Measurements from ENCODE around the gene ERCC1. TPM values are rescaled to one million over a fixed set of nuclear protein-coding genes. Genes with fewer than 3 reads are reported as not detected.
A peak's percentile ranks its signal among the peaks of the same experiment; 100 is the strongest.

Gene ERCC1
- total RNA-seq, 1 experiment from 2014 or later: 43.7 TPM

- 0 out of 2 replicates have a peak, but pooled peaks have one; percentile 41 for TF ChIP-seq MAX (CRISPR knock-in tag; IDR thresholded peaks at IDR 0.05)
- TF ChIP-seq ARID4B (CRISPR knock-in tag; IDR thresholded peaks at IDR 0.05; ENCODE audit: borderline replicate concordance): 0 out of 2 replicates have a peak, but pooled peaks have one; percentile 12
- TF ChIP-seq NR2C2 (CRISPR knock-in tag; IDR thresholded peaks at IDR 0.05): no peak
- no peak for TF ChIP-seq ZNF219 (CRISPR knock-in tag; IDR thresholded peaks at IDR 0.05; ENCODE audit: borderline replicate concordance)
- no peak for TF ChIP-seq ZNF396 (CRISPR knock-in tag; IDR thresholded peaks at IDR 0.05; ENCODE audit: borderline replicate concordance)
- TF ChIP-seq NFYB (CRISPR knock-in tag; conservative IDR thresholded peaks at IDR 0.05; ENCODE audit: low read depth): no peak
- no peak for TF ChIP-seq GTF2I (CRISPR knock-in tag; conservative IDR thresholded peaks at IDR 0.05)
- no peak for TF ChIP-seq IRF1 (CRISPR knock-in tag; IDR thresholded peaks at IDR 0.05)
Measured at GRCh38 chr19:45443462-45444317, 20.0 kb upstream of the ERCC1 start (continued).

GRCh38 chr19:45442778-45443461 lies 19.2 kb upstream of the ERCC1 start:
- ChIA-PET POLR2A (interaction anchor here (1.1 kb wide), 1 partner anchor 26 kb away, joined by 3 read pairs; no protein-coding TSS in a partner anchor), CTCF (interaction anchor here (0.6 to 8.1 kb wide), 3 partner anchors 36 to 42 kb away, joined by 3 to 125 read pairs (median 7); no protein-coding TSS in a partner anchor)
- H3K27me3 Mint-ChIP-seq (ENCODE audit: low read depth): peaks cover 48% of the 10 kb centered on the region
- DNase-seq (ENCODE audit: low spot score) (peak; percentile 38), ATAC-seq (peak; percentile 3; the same call in 1 of the 2 replicates)
- H3K36me3 Mint-ChIP-seq: no peaks in the 10 kb centered on the region
- H3K27ac Mint-ChIP-seq: peak overlapping the region; percentile 89
- peak overlapping the region; percentile 92 for H3K4me3 Mint-ChIP-seq
- H3K9me3 Mint-ChIP-seq: no peaks in the 10 kb centered on the region
- TF ChIP-seq ATF6 (CRISPR knock-in tag; IDR thresholded peaks at IDR 0.05) (0 out of 2 replicates have a peak, but pooled peaks have one; percentile 17), FOXK1 (CRISPR knock-in tag; IDR thresholded peaks at IDR 0.05) (peak; percentile 12; the same call in 1 of the 2 replicates), USF2 (CRISPR knock-in tag; IDR thresholded peaks at IDR 0.05) (no peak)
- H3K4me1 Mint-ChIP-seq: peaks cover 31% of the 10 kb centered on the region

- peaks cover under 1% of the 10 kb centered on the region for H3K9me3 Mint-ChIP-seq
- no peaks in the 10 kb centered on the region for H3K36me3 Mint-ChIP-seq
- no peak for ATAC-seq
- no peak for TF ChIP-seq IRF2 (CRISPR knock-in tag; IDR thresholded peaks at IDR 0.05; ENCODE audit: borderline replicate concordance, low read depth)
- TF ChIP-seq GABPB1 (CRISPR knock-in tag; IDR thresholded peaks at IDR 0.05): no peak
- no peak for TF ChIP-seq AR (CRISPR knock-in tag; IDR thresholded peaks at IDR 0.05)
- TF ChIP-seq STAT6 (CRISPR knock-in tag; conservative IDR thresholded peaks at IDR 0.05; ENCODE audit: low read depth): no peak
- peaks cover 31% of the 10 kb centered on the region for H3K4me1 Mint-ChIP-seq
- DNase-seq (ENCODE audit: low spot score): no peak
- H3K27ac Mint-ChIP-seq: no peak overlapping the region
- CTCF ChIA-PET: interaction anchor here (1.3 to 8.1 kb wide), 2 partner anchors 36 to 43 kb away, joined by 7 to 125 read pairs; no protein-coding TSS in a partner anchor
- peak overlapping the region; percentile 92 for H3K4me3 Mint-ChIP-seq
- POLR2A ChIA-PET: no interaction called here
- H3K27me3 Mint-ChIP-seq (ENCODE audit: low read depth): peaks cover 45% of the 10 kb centered on the region
Measured at GRCh38 chr19:45442408-45442777, 18.7 kb upstream of the ERCC1 start.

Measured in WTC11 (cell line).